Progenitor cell of endocrine pancreas (in vitro differentiated cells): ENCODE data around the gene RHNO1. TPM values are rescaled to one million over a fixed set of nuclear protein-coding genes. Genes with fewer than 3 reads are reported as not detected.

Source experiments
- DNase-seq: peaks from one replicate; pipeline ENCODE4 v3.0.0; 2021; ENCODE audit warnings: low spot score; ENCODE audit not compliant: unreplicated experiment
- H3K27ac Mint-ChIP-seq: 2 replicates; pipeline ENCODE4 v1.8.0; 2021; ENCODE audit warnings: mild to moderate bottlenecking, moderate library complexity, mixed read lengths
- H3K27me3 Mint-ChIP-seq: 2 replicates; pipeline ENCODE4 v1.8.0; 2021; ENCODE audit warnings: mixed read lengths
- H3K36me3 Mint-ChIP-seq: 2 replicates; pipeline ENCODE4 v1.8.0; 2022; ENCODE audit warnings: mixed read lengths; ENCODE audit not compliant: insufficient read depth
- H3K4me1 Mint-ChIP-seq: 2 replicates; pipeline ENCODE4 v1.8.0; 2021; ENCODE audit warnings: low read depth, mixed read lengths
- H3K4me3 Mint-ChIP-seq: 2 replicates; pipeline ENCODE4 v1.8.0; 2021; ENCODE audit warnings: low read depth, mild to moderate bottlenecking, moderate library complexity, mixed read lengths
- H3K9me3 Mint-ChIP-seq: 2 replicates; pipeline ENCODE4 v1.8.0; 2021; ENCODE audit warnings: low read depth, mixed read lengths
- CTCF ChIP-seq: fragments of 200-600 bp; sonication (generic); IDR thresholded peaks from one replicate; pipeline ENCODE4 v1.5.0; 2021; ENCODE audit warnings: antibody characterized with exemption, mild to moderate bottlenecking; ENCODE audit not compliant: unreplicated experiment
- total RNA-seq: library from RNA; stranded (reverse); gene quantifications from 2 replicates; pipeline ENCODE4 v1.2.1, GENCODE V29; 2021

Gene RHNO1
- total RNA-seq, 1 donor from 2014 or later: 57.7 TPM

GRCh38 chr12:2834581-2835491 lies 42.2 kb upstream of the RHNO1 start, which contains the start of gene NRIP2:
NRIP2 (minus strand) TSS chr12:2835035; CDS start chr12:2834983, 52 bp downstream.
- H3K4me3 Mint-ChIP-seq: no peak within 1 kb of the TSS

DNA sequence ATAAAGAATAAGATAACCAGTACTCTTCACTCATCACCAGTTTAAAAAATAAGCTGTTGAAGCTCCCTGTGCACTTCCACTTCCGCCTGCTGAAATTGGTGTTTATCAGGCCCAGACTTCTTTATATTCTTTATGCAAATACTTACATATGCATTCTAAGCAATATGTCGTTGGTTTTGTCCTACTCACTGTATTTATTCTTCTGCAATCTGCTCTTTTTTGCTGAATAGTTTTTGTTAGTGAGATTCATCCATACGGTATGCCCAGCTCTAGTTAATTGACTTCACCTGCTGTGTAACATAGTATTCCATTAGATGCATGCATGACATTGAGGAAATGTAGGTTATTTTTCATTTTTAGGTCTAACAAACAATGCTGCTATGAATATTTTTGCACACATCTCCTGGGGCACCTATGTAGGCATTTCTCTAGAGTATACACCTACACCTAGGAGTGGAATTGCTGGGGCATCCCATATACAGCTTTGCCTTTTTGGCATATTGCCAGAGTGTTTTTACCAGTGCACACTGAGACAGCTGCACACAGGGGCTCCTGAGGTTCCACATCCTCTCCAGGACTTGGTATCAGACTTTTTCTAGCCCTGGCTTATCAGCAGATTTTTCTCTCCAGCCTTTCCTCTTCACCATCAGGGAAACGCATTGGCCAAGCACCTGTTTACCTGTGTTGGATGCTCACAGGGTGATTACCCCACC lies 41.2 kb upstream of the RHNO1 start:
- peaks cover 3% of the 10 kb centered on the region for H3K4me1 Mint-ChIP-seq
- H3K9me3 Mint-ChIP-seq: no peaks in the 10 kb centered on the region
- no peak overlapping the region for H3K4me3 Mint-ChIP-seq
- H3K27ac Mint-ChIP-seq: peak overlapping the region; percentile 77
- H3K27me3 Mint-ChIP-seq: peaks cover 13% of the 10 kb centered on the region
- DNase-seq: no peak
- TF ChIP-seq CTCF: no peak
- H3K36me3 Mint-ChIP-seq: peaks cover 21% of the 10 kb centered on the region

More at GRCh38 chr12:2834581-2835491, 42.2 kb upstream of the RHNO1 start, which contains the start of gene NRIP2:
- Mint-ChIP-seq H3K27ac (peak within 1 kb of the TSS; percentile 77), H3K27me3 (peaks cover 13% of the 10 kb centered on the region), H3K4me1 (peaks cover 3% of the 10 kb centered on the region), H3K36me3 (peaks cover 22% of the 10 kb centered on the region), H3K9me3 (no peaks in the 10 kb centered on the region)
- no peak for TF ChIP-seq CTCF
- no peak for DNase-seq

- H3K27ac Mint-ChIP-seq: no peak overlapping the region
- TF ChIP-seq CTCF: no peak
- no peak for DNase-seq
- H3K27me3 Mint-ChIP-seq: peaks cover 13% of the 10 kb centered on the region
- no peak overlapping the region for H3K4me3 Mint-ChIP-seq
- peaks cover 3% of the 10 kb centered on the region for H3K4me1 Mint-ChIP-seq
- H3K9me3 Mint-ChIP-seq: no peaks in the 10 kb centered on the region
- peaks cover 18% of the 10 kb centered on the region for H3K36me3 Mint-ChIP-seq
Observed at GRCh38 chr12:2836574-2836973, 40.4 kb upstream of the RHNO1 start.

GRCh38 chr12:2841056-2841650 lies 35.9 kb upstream of the RHNO1 start:
- no peak overlapping the region for H3K27ac Mint-ChIP-seq
- H3K36me3 Mint-ChIP-seq: peaks cover 14% of the 10 kb centered on the region
- TF ChIP-seq CTCF: no peak
- peaks cover 3% of the 10 kb centered on the region for H3K27me3 Mint-ChIP-seq
- DNase-seq: no peak
- H3K4me1 Mint-ChIP-seq: peaks cover 1% of the 10 kb centered on the region
- no peak overlapping the region for H3K4me3 Mint-ChIP-seq
- H3K9me3 Mint-ChIP-seq: no peaks in the 10 kb centered on the region

- peaks cover 6% of the 10 kb centered on the region for H3K4me1 Mint-ChIP-seq
- no peak for DNase-seq
- no peaks in the 10 kb centered on the region for H3K9me3 Mint-ChIP-seq
- peaks cover 6% of the 10 kb centered on the region for H3K27me3 Mint-ChIP-seq
- peaks cover 12% of the 10 kb centered on the region for H3K36me3 Mint-ChIP-seq
- no peak overlapping the region for H3K4me3 Mint-ChIP-seq
- no peak for TF ChIP-seq CTCF
- H3K27ac Mint-ChIP-seq: no peak overlapping the region
Observed at GRCh38 chr12:2842948-2843347, 34.1 kb upstream of the RHNO1 start.
